Measurements from ENCODE around the gene NECAB3.
"Not testable (repeated sequence)": the region's sequence is repeated elsewhere in the genome, so short reads cannot be mapped to it uniquely, and the experiment has no call there.

- TF ChIP-seq EZH2 (IDR thresholded peaks at IDR 0.05; ENCODE audit: borderline replicate concordance, insufficient read depth, low read depth, low read length, poor library complexity, severe bottlenecking); CTCF (IDR thresholded peaks at IDR 0.05): not testable (repeated sequence)
Measured at GRCh38 chr20:33700696-33701441, 26.6 kb upstream of the NECAB3 start.

All from B cell (primary cell).